GDM1 (cell line): ENCODE results near the gene LAYN.

Source experiments
- DNase-seq: peaks from one replicate; lab custom pipeline; 2025; lab: John Stamatoyannopoulos, UW

Gene LAYN

DNA sequence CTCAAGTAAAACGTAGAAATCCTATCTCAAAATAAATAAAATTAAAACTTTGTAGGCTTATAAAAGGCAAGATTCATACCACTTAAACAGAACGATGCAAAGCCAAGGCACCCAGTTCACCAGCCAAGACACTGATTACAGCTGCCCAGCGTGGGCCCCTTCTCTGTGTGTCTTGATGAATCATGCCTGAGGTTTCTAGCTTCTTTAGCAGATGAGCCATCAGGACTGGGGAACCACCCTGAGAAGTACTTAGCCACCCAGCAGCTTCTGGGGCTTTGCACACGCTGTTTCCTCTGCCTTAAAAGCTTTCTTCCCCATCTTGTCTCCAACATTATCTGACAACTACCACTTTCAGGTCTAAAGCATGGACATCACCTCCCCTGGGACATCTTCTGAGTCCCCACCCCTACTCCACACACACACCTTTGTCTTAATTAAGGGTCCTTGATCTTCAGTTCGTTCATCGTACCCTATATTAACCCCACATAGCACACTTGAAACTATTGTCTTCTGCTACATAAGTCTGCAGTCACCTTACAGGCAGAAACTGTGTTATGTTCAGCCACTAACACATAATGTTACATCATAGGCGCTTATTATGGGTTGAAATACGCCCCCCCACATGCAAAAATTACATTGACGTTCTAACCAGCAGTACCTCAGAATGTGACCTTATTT is 8.7 kb upstream of the LAYN start:
- DNase-seq = peak; percentile 31

GRCh38 chr11:111532365-111532709 is 8.2 kb upstream of the LAYN start:
- DNase-seq = no peak

DNA sequence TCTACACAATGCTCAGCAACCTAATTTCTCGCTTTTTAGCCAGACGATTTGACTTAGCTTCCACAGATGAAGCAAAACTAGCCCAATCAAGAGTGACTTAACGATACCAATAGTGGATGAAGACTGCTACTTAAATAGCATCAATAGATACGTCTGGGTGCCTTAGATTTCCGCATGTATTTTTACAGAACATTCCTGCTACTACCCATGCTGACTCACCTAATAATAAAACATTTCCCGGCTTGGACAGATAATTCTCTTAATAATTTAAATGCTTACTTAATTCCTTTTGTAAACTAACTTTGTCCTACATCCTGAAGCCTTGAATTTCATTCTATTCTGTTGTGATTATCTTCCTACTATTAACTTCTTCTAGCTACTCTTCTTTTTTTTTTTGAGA is 5.2 kb upstream of the LAYN start:
- DNase-seq = no peak

GRCh38 chr11:111537336-111537860 is 3.1 kb upstream of the LAYN start:
- DNase-seq = no peak

GRCh38 chr11:111538407-111539114 is 2.0 kb upstream of the LAYN start:
- no peak for DNase-seq

GRCh38 chr11:111539426-111540113 is 950 bp upstream of the LAYN start:
- DNase-seq = no peak

GRCh38 chr11:111540937-111541253 is 375 bp downstream of the LAYN start:
- no peak for DNase-seq

DNA sequence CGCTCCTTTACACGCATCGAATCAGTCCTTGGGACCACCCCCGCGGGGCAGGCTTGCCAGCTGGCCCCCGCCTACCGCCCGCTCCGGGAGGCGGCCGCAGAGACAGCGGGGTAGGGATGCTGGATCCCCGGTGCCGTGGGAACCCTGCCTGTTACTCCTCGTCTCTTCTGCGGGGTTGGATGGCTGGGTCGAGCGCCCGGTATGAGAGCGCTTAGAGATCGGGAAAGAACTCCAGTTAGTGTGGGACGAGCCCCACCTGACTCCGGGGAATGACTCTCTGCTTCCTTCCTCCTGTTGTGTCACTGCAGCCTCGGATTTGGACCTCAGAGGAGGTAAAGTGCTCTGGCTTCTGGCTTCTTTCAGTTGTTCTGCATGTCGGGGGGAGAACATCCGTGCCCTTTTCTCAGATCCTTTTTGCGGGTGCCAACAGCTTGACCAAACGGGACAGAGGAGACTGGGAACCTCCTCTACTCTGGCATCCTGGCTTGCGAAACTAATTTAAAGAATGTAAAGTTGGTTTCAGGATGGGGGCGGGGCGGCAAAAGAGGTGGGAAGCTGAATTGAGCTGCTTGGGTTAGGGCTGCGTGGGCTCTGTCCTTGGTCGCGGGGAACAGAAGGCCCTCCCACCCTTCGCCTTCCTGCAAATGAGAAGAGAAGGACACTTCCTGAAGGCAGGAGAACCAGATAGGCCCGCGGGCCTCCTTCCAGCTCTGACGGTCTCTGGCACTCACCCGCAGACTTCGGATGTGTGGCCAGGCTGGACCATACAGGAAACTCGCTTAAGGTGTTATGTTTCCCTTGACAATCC is 938 bp downstream of the LAYN start:
- DNase-seq = no peak

DNA sequence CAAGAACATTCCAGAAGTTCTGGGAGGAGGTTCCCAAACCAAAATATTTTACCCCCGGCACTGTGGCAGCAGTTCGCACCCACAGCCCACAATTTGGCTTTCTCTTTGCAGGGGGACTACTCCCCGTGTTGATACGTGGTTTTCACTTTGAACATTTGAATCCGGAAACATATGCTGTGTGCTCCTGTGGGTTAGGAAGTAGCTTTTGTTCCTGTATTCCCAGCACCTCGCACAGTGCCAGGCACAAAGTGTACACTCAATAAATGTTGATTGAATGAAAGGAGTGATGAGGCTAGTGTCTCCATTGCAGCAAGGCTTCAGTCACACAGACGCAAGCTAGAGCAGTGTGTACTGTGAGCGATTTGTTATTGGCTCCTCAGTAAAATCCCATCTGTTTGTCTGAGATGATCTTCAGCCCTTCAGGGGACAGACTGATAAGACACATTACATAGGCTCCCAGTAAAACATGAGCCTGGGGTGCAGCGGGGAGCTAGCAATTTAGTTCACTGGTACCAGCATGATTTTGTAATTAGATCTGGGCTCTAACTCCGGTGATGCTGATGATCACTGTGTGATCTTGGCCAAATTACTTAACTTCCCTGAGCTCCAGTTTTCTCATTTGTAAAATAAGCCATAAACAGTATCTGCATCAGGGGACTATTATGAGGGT is 2.2 kb downstream of the LAYN start:
- DNase-seq = no peak

GRCh38 chr11:111548525-111548924 is 8.0 kb downstream of the LAYN start:
- no peak for DNase-seq

- DNase-seq = no peak
These were observed 8.8 kb downstream of the LAYN start for GRCh38 chr11:111549196-111549868.

DNA sequence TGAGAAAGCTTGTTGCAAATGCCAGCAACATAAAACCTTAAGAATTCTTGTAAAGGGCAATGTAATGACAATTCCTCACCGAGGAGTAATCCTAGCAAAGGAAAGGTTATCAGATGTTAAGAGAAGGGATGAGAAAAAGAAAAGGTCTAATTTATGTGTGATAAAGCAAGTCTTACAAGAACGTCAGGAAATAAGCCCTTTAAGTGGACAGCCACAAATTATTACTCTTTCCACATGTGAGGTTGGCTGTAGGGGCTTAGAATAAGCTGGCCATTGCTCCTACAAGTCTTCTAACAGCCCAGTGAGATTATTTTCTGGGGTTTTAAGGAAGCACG is 9.3 kb downstream of the LAYN start:
- DNase-seq = no peak

- DNase-seq = no peak
These were observed 9.7 kb downstream of the LAYN start for GRCh38 chr11:111550258-111550657.

DNA sequence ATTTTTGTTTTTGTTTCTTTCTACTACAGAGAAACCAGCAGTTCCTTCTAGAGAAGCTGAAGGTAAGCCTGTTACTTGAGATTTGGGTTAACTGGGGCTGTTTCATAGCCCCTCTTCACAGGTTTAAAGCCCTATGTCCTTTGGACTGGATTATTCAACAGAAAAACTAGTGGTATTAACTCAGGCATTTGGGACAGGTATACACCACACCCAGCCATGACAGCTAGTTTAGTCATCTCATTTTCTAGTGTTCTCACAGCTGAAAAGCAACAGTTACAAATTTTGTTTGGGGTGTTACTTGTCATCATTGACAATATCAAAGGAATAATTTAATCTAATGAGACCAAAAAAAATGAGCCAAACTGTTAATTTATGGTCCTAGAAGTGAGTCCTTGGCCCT is 14.0 kb downstream of the LAYN start:
- DNase-seq = no peak

- DNase-seq = no peak
These were observed 14.7 kb downstream of the LAYN start for GRCh38 chr11:111555255-111555654.

DNA sequence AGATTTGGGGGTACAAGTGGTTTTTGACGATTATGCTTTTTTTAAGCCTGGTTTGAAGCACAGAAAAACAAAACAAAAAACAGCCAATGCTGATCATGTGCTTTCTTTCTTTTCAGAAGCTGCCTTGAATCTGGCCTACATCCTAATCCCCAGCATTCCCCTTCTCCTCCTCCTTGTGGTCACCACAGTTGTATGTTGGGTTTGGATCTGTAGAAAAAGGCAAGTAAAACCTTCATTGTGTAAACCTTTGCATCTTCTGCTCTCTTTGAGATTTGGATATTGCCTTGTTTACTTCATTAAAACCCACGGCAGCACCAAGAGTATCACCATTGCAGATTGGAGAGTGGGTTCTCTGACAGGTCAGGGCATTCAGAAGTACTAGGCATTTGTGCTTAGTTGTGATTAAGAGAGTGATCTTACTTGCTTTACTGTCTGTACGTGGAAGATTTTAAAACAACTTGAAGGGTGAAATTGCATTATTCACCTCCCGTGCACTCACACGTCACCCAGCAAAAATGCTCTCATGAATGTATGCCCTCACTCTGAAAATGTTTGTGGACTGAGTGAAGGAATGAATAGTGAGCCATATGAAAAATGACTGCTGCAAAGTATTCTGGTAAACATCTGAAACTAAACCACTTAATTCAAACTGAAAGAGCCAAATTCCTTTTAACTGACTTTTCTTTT is 17.0 kb downstream of the LAYN start:
- DNase-seq = no peak

DNA sequence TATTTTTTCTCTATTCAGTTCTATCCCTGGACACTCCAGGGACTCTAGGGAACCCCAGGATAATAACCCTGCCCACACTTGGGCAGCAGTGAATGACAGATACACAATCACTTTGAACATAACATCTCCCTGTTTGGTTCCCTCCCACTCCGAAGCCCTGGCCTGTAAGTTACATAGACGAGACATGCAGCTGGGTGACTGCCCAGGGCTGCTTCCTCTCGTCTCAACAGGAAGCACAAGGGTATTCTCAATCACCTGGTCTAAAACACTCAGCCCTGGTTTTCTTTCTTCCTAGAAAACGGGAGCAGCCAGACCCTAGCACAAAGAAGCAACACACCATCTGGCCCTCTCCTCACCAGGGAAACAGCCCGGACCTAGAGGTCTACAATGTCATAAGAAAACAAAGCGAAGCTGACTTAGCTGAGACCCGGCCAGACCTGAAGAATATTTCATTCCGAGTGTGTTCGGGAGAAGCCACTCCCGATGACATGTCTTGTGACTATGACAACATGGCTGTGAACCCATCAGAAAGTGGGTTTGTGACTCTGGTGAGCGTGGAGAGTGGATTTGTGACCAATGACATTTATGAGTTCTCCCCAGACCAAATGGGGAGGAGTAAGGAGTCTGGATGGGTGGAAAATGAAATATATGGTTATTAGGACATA is 19.4 kb downstream of the LAYN start:
- no peak for DNase-seq

GRCh38 chr11:111560800-111561199 is 20.3 kb downstream of the LAYN start:
- DNase-seq = no peak

DNA sequence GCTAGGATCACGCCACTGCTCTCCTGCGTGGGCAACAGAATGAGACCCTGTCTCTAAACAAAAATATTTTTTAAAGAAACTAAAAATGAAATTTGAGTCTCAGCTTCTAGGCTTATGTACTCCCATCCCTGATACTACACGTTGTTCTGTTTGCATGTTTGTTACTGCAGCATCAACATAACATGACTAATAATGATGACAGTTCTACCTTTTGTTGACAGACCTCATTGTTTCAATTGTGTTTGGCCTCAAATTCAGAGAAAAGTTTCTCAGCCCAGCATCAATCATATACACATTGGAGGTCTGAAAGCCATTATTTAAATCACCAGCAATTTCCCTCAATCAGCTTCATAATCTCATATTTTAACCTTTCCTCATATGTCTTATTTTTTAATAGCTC is 20.8 kb downstream of the LAYN start:
- DNase-seq = no peak

DNA sequence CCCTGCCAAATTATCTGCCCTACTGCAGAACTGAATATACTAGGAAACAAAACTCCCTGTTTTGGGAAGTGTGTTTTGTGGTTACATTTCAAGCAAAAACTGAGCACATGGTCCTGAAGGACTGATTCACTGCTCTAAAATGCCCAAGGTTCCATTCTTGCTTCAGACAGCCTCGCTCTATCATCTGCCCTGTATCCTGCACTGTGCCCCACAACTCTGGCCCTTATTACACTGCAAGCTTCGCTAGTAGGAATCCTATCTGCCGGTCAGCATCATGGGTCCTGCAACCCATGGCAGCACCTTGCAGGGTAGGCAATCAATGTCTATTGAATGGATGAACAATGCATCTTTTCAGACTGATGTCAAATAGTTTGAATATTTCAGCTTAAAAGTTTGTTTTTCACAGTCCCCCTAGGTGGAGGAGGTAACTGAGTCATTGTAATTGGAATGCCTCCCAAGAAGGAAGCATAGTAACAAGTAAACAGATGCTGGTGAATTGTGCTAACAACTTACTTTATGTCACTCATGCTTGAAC is 21.3 kb downstream of the LAYN start:
- DNase-seq = no peak
